Gastroesophageal sphincter (tissue), 4 donors: ENCODE measurements around the gene GIPR. TPM values are rescaled to one million over a fixed set of nuclear protein-coding genes. Genes with fewer than 3 reads are reported as not detected.

Experiments
- ATAC-seq: fragments of 150-250 bp; one replicate; pipeline ENCODE4 v1.9.1; 2016; ENCODE audit warnings: mild to moderate bottlenecking, moderate library complexity
- H3K27ac ChIP-seq, 4 donors: fragments of 200-600 bp; sonication (generic) in 3 of 4; 1 replicate in 3 of 4; 2 replicates in 1 of 4; pipeline ENCODE4 v1.5.1; 2016 to 2019
- H3K27me3 ChIP-seq: fragments of 200-600 bp; sonication (generic); one replicate; pipeline ENCODE4 v1.5.1; 2019
- H3K36me3 ChIP-seq, 2 donors: fragments of 200-600 bp; sonication (generic); one replicate each; pipeline ENCODE4 v1.5.1; 2019; ENCODE audit warnings: control low read depth in 1 of 2
- H3K4me1 ChIP-seq, 3 donors: fragments of 200-600 bp; sonication (generic); 1 replicate in 2 of 3; 2 replicates in 1 of 3; pipeline ENCODE4 v1.5.1; 2016 to 2019; ENCODE audit warnings: control low read depth in 2 of 3
- H3K4me3 ChIP-seq, 2 donors: fragments of 200-600 bp; sonication (generic); one replicate each; pipeline ENCODE4 v1.5.1; 2019; ENCODE audit warnings: mild to moderate bottlenecking in 1 of 2, moderate library complexity in 1 of 2
- H3K9me3 ChIP-seq, 3 donors: fragments of 200-600 bp; sonication (generic); one replicate each; pipeline ENCODE4 v1.5.1; 2017 to 2019; ENCODE audit warnings: control low read depth in 2 of 3
- EP300 ChIP-seq: sonication (generic); formaldehyde crosslinking; IDR thresholded peaks from one replicate; pipeline ENCODE4 v1.6.1; 2017; ENCODE audit warnings: antibody characterized with exemption, mild to moderate bottlenecking
- POLR2A ChIP-seq, 2 donors: fragments of 450-650 bp; IDR thresholded peaks; one replicate each; pipeline ENCODE4 v1.6.1; 2017; ENCODE audit warnings: antibody characterized with exemption in 2 of 2, mild to moderate bottlenecking in 2 of 2, moderate library complexity in 1 of 2
- POLR2AphosphoS5 ChIP-seq: sonication (generic); formaldehyde crosslinking; IDR thresholded peaks from one replicate; pipeline ENCODE4 v1.6.1; 2017; ENCODE audit warnings: antibody characterized with exemption
- WGBS, 2 donors: methylation state at CpG; one replicate each; pipeline ENCODE4 v1.1.5; 2018; ENCODE audit warnings: low coverage in 1 of 2; 5-methylcytosine and 5-hydroxymethylcytosine counted together
- total RNA-seq, 4 donors: library from RNA; depleted of rRNA; stranded (reverse); fragments of >200 nt; gene quantifications; one replicate each; pipeline ENCODE4 v1.1.0, GENCODE V29; 2016
- TF ChIP-seq, protein P1 (sequence below), 4 experiments: fragments of 200-600 bp in 2 of 4; fragments of 450-650 bp in 2 of 4; sonication (generic) in 1 of 4; IDR thresholded peaks; one replicate each; pipeline ENCODE4 v1.5.1; 2017 to 2019; ENCODE audit warnings: antibody characterized with exemption in 4 of 4, mild to moderate bottlenecking in 2 of 4, moderate library complexity in 2 of 4

The GIPR gene
- total RNA-seq, 4 donors from 2014 or later = 0.54 TPM; not detected in 3

DNA sequence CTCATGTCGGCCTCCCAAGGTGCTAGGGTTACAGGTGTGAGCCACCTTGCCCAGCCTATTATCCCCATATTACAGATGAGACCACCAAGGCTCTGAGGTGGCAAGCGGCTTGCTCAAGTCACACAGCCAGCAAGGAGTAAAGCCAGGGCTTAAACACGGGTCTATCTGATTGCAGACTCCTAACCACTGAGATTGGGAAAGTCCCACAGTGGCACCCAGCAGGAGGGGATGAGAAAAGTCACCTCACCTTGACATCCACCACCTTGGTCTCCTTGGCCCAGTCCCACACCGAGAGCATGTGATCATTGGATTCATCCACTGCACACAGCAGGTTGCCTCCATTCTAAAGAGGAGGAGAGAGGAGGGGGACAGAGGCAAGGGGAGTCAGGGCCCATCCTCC, 38.3 kb upstream of the GIPR start:
- Histone ChIP-seq H3K4me3 (no peak overlapping the region), H3K9me3 (no peaks in the 10 kb centered on the region), H3K27ac (no peak overlapping the region), H3K4me1 (peaks cover 0 to 7% (median 0%) of the 10 kb centered on the region in 3 donors), H3K27me3 (no peaks in the 10 kb centered on the region), H3K36me3 (peaks cover 0 to 56% of the 10 kb centered on the region in 2 donors)
- no peak for TF ChIP-seq POLR2A (IDR thresholded peaks at IDR 0.05)
- TF ChIP-seq, protein P1, sequence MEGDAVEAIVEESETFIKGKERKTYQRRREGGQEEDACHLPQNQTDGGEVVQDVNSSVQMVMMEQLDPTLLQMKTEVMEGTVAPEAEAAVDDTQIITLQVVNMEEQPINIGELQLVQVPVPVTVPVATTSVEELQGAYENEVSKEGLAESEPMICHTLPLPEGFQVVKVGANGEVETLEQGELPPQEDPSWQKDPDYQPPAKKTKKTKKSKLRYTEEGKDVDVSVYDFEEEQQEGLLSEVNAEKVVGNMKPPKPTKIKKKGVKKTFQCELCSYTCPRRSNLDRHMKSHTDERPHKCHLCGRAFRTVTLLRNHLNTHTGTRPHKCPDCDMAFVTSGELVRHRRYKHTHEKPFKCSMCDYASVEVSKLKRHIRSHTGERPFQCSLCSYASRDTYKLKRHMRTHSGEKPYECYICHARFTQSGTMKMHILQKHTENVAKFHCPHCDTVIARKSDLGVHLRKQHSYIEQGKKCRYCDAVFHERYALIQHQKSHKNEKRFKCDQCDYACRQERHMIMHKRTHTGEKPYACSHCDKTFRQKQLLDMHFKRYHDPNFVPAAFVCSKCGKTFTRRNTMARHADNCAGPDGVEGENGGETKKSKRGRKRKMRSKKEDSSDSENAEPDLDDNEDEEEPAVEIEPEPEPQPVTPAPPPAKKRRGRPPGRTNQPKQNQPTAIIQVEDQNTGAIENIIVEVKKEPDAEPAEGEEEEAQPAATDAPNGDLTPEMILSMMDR (IDR thresholded peaks at IDR 0.05) = no peak
- no peak for TF ChIP-seq POLR2AphosphoS5
- no peak for TF ChIP-seq EP300
- no peak for ATAC-seq
- 88% methylated on average over 3 of the region's 4 CpGs; no CpG with 5 or more reads in 1 of the 2 donors for WGBS, 2 donors

- no peak overlapping the region for H3K4me3 ChIP-seq
- no peaks in the 10 kb centered on the region for H3K27me3 ChIP-seq
- H3K36me3 ChIP-seq = peaks cover 0 to 50% of the 10 kb centered on the region in 2 donors
- 66 to 93% methylated on average over 2 of the region's 2 CpGs for WGBS, 2 donors
- H3K27ac ChIP-seq = no peak overlapping the region
- ATAC-seq = no peak
- H3K4me1 ChIP-seq = peaks cover 0 to 7% (median 0%) of the 10 kb centered on the region in 3 donors
- H3K9me3 ChIP-seq = no peaks in the 10 kb centered on the region
- TF ChIP-seq POLR2AphosphoS5 (no peak), POLR2A (IDR thresholded peaks at IDR 0.05) (no peak)
- TF ChIP-seq, protein P1 (IDR thresholded peaks at IDR 0.05) = no peak
Observed at GRCh38 chr19:45630463-45630862, 37.6 kb upstream of the GIPR start.

DNA sequence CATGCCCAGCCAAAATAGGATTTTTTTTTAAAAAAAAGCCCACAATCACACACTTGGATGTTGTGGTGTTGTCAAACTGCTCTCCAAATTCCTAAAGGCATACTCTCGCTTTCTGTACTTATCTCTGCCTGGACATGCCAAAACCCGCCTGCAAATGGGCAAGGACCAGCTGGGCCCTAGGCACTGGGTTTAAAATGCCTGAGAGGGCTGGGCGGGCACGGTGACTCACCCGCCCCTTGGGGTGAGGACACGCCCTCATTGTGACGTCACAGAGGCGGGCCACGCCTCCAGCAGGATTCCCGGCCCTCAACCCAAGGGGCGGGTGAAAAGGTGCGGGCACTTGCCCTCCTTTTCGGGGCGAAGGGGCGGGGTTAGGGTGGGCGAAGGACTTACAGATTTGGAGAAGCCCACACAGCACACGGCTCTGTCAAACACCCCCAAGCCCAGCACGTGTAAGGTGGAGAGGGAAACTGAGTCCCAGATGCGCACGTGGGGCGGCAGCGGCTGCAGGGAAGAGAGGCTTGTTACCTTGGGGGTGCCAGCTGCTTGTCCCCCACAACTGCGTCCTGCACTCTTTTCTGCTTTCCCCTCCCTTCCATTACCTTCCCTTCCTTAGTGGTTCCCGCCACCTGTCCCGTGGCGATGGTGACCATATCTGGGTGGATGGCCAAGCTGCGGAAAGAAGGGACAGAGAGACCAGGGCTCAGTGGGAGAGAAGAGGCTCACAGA, 35.4 kb upstream of the GIPR start:
- H3K4me1 ChIP-seq = peaks cover 0 to 7% (median 0%) of the 10 kb centered on the region in 3 donors

GRCh38 chr19:45636275-45636674, 31.7 kb upstream of the GIPR start:
- Histone ChIP-seq H3K9me3 (no peaks in the 10 kb centered on the region), H3K36me3 (peaks cover 0 to 6% of the 10 kb centered on the region in 2 donors), H3K27ac (no peak overlapping the region), H3K4me3 (no peak overlapping the region), H3K27me3 (no peaks in the 10 kb centered on the region), H3K4me1 (peaks cover 0 to 32% (median 9%) of the 10 kb centered on the region in 3 donors)
- 82 to 100% methylated on average over 1 of the region's 1 CpG for WGBS, 2 donors
- TF ChIP-seq POLR2AphosphoS5 = no peak
- no peak for TF ChIP-seq EP300
- TF ChIP-seq POLR2A (IDR thresholded peaks at IDR 0.05) = no peak
- TF ChIP-seq, protein P1 (IDR thresholded peaks at IDR 0.05) = no peak
- ATAC-seq = no peak

More for the DNA sequence above, 35.4 kb upstream of the GIPR start:
- no peaks in the 10 kb centered on the region for H3K9me3 ChIP-seq
- no peak overlapping the region for H3K4me3 ChIP-seq
- H3K36me3 ChIP-seq = peaks cover 0 to 31% of the 10 kb centered on the region in 2 donors
- no peak overlapping the region for H3K27ac ChIP-seq
- WGBS, 2 donors = 59 to 62% methylated on average over 7 to 16 of the region's 27 CpGs
- no peak for ATAC-seq
- TF ChIP-seq POLR2AphosphoS5 (no peak), POLR2A (IDR thresholded peaks at IDR 0.05) (no peak), EP300 (no peak)
- TF ChIP-seq, protein P1 (IDR thresholded peaks at IDR 0.05) = no peak
- no peaks in the 10 kb centered on the region for H3K27me3 ChIP-seq

DNA sequence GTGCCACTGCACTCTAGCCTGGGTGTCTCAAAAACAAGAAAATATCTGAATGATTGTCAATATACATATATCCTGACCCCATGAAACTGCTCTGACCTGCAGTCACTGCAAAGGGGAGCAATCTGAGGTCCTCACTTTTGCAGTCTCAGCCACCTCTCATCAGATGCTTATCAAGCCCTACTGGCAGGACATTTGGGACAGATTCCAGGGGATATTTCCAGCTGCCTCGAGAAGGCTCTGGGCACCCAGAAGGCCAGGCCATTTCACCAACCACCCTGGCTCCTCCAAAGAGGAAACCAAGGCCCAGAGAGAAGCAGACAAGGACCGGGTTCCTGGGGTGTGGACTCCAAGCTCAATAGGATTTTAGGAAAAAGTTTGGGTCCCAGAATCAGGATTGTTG, 31.1 kb upstream of the GIPR start:
- Histone ChIP-seq H3K36me3 (peaks cover 0 to 6% of the 10 kb centered on the region in 2 donors), H3K4me3 (no peak overlapping the region), H3K27ac (no peak overlapping the region), H3K4me1 (peaks cover 0 to 39% (median 16%) of the 10 kb centered on the region in 3 donors), H3K9me3 (no peaks in the 10 kb centered on the region), H3K27me3 (no peaks in the 10 kb centered on the region)
- 72% methylated on average over 2 of the region's 2 CpGs; no CpG with 5 or more reads in 1 of the 2 donors for WGBS, 2 donors
- no peak for ATAC-seq
- TF ChIP-seq POLR2A (IDR thresholded peaks at IDR 0.05) (no peak), POLR2AphosphoS5 (no peak), EP300 (no peak)
- TF ChIP-seq, protein P1 (IDR thresholded peaks at IDR 0.05) = no peak
